Measurements from ENCODE around the gene AKT1S1. TPM values are rescaled to one million over a fixed set of nuclear protein-coding genes. Genes with fewer than 3 reads are reported as not detected.
A peak's percentile ranks its signal among the peaks of the same experiment; 100 is the strongest.
"Not testable (repeated sequence)": the region's sequence is repeated elsewhere in the genome, so short reads cannot be mapped to it uniquely, and the experiment has no call there.

The AKT1S1 gene
- 42.7 TPM for polyA plus RNA-seq (ENCODE audit: insufficient read length)

DNA sequence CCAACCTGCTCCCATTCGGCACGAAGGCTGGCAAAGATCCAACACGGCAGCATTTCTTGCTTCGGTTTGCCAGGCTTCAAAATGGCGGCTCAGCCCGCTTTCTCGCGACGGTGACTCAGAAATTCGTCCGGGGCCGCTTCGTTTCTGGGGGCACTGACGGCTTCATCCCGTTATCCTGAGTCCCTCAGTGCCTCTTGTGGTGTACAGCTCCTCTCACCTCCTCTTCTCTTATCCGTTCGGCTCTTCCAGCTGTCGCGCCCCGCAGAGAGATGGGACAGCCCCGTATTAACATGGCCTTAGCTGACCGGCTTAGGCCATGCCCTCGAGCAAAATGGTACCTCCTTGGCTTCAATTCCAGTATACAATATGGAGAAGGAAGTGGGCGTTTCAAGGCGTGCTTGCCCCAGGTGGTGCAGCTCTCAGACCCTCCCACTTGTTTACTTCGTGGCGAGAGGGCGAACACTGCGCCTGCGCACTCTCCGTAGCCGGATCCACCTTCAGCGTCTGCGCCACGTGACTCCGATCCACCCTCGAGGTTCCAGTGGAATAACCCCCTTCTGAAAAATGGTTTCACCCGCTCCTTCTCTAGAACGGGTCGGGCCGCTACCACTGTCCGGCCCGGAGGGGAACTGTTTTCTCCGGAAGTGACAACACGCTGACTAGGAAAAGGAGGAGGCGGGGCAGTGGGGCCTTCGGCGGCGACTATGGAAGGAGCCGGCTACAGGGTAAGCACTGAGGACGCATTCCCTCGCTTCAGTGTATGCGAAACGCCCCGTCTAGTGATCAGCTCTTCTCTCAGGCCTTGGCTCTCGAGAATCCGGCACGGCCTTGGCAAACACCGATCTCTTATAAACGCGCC is at the start of gene AKT1S1, which contains the start of gene TBC1D17:
Gene AKT1S1 (minus strand): TSS at position 336 of the 859 bp plus-strand sequence. CDS start 4,060 bp downstream, outside the sequence.
Gene TBC1D17 (plus strand): TSS at position 683 of the 859 bp plus-strand sequence. CDS start 22 bp downstream, at position 705.
- DNase-seq = peak; percentile 100

DNA sequence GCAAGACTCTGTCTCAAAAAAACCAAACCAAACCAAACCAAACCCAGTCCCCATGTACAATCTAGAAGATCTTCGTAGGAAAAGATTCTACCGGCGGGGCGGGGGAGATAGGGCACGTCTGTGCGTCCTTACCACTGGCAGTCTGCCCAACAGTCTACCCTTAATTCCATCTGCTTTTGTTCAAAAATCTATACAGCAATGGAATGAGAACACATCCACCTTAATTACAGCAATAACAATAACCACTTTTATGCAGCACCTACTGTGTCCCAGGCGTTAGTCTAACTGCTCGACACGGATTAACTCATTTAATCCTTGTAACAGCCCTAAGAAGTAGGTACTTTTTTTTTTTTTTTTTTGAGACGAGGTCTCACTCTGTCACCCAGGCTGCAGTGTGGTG is 49.4 kb upstream of the AKT1S1 start:
- no peak for DNase-seq

DNA sequence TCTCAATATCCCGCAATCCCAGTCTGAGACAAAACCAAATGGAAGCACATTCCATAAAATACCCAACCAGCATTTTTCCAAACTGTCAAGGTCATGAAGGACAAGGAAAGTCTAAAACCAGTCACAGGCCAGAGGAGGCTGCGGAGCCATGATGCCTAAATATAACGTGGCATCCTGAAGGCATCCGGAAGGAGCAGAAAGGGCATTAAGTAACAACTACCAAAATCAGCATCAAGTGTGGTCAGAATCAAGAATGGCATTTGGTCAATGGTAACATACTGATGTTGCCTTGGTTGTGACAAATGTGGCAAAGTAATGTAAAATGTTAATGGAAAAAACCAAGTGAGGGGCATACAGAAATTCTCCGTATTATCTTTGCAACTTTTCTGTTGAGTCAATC is 48.3 kb upstream of the AKT1S1 start:
- DNase-seq = no peak

- not testable (repeated sequence) for DNase-seq
These were observed 47.7 kb upstream of the AKT1S1 start for GRCh38 chr19:49924881-49925210.

DNA sequence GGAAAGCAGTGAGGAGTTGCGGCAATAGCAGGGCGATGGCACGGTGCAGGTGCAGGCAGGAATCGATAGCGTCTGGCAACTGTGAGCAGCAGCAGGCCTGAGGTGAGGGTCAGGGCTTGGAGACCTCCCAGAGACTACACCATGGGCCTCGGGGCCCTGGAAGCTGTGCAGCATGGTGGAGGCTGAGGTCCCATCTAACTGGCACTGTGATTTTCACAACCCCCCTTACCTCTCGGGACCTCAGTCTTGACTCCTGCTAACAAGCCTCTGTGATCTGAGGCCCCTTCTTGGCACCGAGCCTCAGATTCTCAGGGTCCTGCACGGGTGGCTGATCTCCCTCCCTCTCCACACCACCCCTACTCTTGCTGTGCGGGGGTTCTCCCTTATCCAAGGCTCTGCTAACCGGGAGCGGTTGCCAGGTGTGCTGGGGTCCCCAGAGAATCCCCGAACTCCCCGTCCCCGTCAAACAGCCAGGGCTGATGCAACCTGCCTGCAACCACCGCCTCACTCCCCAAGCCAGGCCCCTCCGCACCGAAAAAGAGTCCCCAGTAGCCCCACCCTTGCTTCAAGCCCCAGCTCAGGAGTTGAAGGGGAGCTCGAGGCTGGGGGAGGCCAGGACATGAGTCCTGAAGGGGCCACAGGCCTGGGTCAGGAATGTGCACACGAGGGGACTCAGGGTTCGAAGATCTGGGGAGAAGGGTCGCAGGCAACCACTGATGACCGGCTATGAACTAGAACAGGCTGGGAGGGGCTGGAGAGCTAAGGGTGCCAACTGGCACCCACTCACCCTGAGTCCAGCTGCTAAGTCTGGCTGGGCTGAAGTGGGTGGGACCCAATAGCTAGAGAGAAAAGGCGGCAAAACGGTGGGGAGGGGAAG is 47.1 kb upstream of the AKT1S1 start:
- no peak for DNase-seq

DNA sequence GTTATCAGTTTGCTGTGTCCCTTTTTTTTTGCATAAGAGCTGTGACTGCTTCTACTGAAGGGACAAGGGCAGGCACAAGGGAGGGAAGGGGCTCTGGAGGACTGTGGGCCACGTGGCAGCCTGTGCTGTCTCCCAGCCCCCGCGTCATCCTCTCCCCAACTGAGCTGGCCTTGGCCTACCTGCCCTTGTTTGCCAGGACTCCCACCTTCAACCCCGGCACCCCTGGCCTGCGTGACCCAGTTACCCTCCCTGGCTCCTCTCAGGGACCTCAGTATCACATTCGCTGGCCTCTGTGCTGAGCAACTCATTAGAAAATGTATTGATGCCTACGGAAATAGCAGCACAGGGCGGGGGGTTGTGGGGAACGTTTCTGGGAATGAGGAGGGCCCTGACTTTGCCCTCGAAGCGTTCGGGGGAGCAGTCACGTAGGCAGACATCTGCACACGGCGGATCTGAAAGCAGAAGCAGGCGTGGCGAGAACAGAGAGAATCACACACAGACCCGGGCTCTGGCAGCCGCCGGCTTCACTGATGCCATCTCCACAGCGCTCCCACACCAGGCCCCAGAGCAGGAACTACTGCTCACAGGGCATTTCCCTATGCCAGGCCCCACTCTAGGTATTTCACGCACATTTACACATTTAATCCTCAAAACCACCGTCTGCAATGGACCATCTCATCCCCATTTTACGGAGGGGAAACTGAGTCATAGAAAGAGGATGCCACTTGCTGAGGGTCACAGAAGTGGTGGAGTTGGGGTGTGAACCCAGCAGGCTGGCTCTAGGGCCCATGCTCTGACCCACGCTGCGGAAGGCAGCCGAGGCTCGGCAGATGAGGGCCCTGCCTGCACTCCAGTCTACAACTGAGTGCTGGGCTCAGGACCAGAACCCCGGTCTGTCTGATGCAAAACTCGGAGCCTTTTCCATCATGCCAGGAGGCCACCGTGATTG is 46.2 kb upstream of the AKT1S1 start:
- no peak for DNase-seq

GRCh38 chr19:49921871-49922795 is 45.0 kb upstream of the AKT1S1 start:
- DNase-seq = no peak

GRCh38 chr19:49920624-49921363 is 43.6 kb upstream of the AKT1S1 start:
- DNase-seq = no peak

- no peak for DNase-seq
These were observed 40.9 kb upstream of the AKT1S1 start for GRCh38 chr19:49918089-49918488.

DNA sequence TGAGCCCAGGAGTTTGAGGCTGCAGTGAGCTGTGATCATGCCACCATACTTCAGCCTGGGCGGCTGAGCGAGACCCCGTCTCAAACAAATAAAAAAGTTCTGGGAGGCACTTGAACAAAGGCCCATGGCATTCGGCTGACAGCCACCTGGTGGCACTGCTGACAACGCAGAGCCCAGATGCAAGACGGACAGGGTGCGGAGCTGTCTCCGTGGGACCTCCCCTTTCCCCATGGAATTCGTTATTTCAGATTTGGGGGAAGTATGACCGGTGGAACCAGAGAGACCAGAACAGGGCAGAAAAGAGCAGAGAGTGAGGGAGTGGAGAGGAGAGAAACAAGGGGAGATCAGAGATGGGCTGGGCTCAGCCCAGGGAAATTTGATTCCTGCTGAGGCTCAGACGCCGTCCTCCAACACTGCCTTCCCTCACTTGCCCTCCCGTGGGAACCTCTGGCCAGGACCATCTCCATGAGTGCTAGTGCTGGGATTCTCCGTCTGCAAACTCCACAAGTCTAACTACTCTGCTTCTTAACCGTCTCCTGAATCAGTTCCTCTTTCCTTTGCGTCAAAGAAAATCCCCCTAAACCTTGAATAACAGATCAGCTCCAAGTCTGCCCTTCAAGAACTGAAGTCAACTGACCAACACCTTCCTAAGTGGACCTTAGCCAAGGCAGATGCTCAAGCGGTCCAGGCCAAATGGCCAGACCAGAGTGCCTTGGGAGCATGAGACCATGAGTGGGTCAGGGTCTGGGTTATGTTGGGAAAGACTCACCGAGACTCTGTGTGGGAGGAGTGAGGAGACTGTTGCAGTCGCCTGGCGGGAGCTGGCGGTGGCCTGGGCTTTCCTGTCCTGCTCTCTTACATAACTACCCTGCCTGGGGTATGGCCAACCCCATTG is 39.9 kb upstream of the AKT1S1 start:
- no peak for DNase-seq

DNA sequence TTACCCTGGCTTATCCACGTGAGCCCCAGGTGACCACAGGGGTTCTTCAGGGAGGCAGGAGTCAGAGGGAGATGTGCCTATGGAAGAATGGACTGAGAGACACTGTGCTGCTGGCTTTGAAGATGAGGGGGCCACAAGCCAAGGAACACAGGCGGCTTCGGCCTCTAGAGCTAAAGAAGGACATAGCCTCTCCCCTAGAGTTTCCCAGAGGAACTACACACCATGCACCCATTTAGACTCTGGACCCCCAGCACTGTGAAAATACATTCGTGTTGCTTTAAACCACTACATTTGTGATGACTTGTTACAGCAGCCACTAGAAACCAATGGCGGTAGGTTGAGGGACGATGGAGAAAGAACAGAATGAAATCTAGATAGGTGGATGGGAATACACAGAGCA is 38.1 kb upstream of the AKT1S1 start:
- no peak for DNase-seq

DNA sequence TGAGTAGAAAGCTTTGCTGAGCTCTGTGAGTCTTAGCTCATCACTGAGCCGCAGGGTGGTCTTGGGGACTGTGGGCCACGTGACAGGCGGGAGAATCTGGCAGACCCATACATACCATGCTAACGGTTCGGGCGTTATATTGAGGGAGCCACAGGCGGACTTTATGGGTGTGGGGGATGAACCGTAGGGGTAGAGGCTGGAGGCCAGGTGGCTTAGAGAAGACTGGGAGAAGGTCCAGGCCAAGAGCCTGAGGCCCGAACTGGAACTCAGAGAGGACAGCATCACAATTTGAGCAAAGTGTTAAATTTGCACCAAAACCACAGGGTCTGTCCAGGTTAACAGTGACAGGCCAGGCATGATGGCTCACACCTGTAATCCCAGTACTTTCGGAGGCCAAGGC is 36.6 kb upstream of the AKT1S1 start:
- DNase-seq = no peak

DNA sequence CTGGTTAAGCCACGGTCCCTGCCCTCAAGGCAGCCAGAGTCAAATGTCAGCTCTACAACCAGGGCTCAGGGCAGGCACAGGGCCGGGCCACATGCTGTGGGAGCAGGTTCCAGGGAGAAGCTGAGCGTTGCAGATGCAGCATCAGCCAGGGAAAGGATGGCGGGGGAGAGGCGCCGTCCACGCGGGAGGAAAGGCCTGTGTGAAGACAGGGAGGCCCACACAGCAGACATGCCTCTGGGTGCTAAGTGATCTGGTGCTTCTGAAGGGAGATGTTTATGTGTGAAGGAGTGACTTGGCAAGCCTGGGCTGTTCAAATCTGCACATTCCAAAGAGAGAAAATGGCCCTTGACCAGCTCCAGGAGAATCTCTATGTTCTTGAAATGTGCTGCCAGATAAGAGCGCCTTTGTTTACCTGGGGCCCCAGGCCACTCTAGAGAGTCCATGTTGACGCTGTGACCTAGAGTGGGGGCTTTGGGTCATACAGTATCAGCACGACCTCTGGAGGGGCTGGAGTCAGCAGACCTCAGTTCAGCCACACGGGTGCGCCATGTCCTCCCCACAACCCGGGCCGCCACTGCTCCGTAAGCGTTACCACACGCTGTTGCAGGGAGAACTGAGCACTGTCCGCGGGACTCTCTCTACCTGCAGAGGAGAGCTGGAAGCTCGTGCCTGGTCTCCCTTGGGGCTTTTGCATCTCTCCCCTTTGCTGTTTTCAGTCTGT is 36.0 kb upstream of the AKT1S1 start:
- DNase-seq = no peak

DNA sequence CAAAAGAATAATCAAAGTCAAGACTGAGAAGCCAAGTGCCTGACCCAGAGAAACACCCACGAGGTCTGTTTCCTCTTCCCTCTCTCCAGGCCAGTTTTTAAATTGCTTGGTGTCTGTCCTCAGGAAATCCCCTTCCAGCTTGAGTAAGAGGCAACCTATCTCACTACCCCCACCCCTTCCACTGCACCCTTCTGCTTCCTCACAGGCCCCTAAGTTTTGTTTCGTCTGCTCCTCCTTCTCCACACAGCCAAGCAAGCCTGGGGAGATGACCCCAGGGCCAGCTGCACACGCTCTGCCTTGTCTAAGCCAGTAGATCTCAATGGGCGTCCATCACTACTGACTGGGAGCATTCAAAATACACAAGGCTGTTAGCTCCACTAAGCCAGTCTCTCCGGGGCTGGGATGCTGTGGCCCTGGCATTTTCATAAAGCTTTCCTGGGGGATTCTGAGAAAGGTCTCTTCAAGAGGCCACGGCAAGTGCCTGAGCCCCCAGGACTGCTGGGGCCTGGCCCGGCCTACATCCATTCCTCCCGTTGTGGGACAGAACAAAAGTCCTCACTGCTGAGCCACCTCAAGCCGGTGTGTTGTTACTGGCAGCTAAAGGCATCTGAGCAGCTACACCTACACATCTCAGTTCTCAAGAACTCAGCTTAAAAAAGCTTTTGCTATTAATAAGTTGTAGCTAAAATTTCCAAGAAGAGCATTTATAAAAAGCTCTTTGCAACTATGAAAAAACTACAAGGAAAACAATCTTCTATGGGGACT is 34.4 kb upstream of the AKT1S1 start:
- no peak for DNase-seq

GRCh38 chr19:49910179-49910578 is 33.0 kb upstream of the AKT1S1 start:
- DNase-seq = no peak

DNA sequence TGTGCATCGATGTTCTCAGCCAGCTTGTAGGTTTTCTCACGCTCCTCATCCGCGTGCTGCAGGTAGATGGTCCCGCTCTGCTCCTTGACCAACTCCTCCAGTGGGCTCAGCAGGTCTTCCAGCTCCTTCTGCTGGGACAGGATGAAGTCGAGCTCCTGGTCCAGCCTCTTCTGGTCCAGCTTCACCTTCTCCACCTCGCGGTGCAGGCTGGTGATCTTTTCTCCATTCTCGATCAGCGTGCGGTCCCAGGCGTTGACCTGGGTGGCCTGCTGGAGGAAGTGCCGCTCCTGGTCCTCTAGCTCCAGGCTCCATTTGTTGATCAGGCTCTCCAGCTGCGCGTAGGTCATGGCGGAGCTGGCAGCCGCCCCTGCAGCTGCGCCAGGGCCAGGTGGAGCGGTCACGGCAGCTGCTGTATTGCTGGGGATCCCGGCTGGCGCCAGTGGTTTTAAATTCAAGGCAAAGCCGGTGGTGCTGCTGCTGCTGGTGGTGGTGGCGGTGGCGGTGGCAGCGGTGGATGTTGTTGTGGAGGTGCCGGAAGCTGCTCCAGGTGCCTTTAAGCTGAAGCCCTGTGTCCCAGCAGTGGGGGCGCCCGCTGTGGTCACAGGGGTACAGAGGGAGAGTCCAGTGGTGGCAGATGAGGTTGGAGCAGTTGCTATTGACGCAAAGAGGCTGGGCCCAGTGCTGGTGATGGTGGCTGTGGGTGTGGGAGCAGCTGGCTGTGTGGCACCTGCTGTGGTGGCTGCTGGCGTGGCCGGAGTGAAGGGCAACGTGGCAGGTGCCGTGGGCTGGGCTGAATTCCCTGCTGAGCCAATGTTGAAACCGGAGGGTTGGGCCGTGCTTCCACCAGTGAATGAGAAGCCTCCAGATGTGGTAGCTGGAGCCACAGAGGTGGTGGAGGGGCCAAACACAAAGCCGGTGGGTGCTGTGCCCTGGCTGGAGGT is 31.6 kb upstream of the AKT1S1 start:
- DNase-seq = no peak
